GM19455 (cell line): ENCODE results near the gene GLRB.
"Not testable (repeated sequence)": the region's sequence is repeated elsewhere in the genome, so short reads cannot be mapped to it uniquely, and the experiment has no call there.

Source experiments
- ATAC-seq: cut with Tn5 transposase; IDR thresholded peaks from one replicate; pipeline ENCODE4 v1.9.1; 2021; ENCODE audit not compliant: unreplicated experiment

The GLRB gene

GRCh38 chr4:157075811-157076577 is at the start of gene GLRB:
TSS of gene GLRB (plus strand) at chr4:157076150. CDS start at chr4:157078025, 1,875 bp downstream.
- no peak for ATAC-seq

GRCh38 chr4:157035471-157035870 is 40.5 kb upstream of the GLRB start:
- no peak for ATAC-seq

GRCh38 chr4:157040405-157040804 is 35.5 kb upstream of the GLRB start:
- no peak for ATAC-seq

- no peak for ATAC-seq
Measured at GRCh38 chr4:157043131-157043530, 32.8 kb upstream of the GLRB start.

- no peak for ATAC-seq
Measured at GRCh38 chr4:157045507-157046127, 30.3 kb upstream of the GLRB start.

- ATAC-seq: no peak
Measured at GRCh38 chr4:157048248-157048647, 27.7 kb upstream of the GLRB start.

- no peak for ATAC-seq
Measured at GRCh38 chr4:157050561-157050960, 25.4 kb upstream of the GLRB start.

- no peak for ATAC-seq
Measured at GRCh38 chr4:157052429-157053040, 23.4 kb upstream of the GLRB start.

- no peak for ATAC-seq
Measured at GRCh38 chr4:157057218-157057617, 18.7 kb upstream of the GLRB start.

- not testable (repeated sequence) for ATAC-seq
Measured at GRCh38 chr4:157058899-157059298, 17.1 kb upstream of the GLRB start.

- ATAC-seq: no peak
Measured at GRCh38 chr4:157072002-157072401, 3.9 kb upstream of the GLRB start.

GRCh38 chr4:157075401-157075800 is 549 bp upstream of the GLRB start:
- no peak for ATAC-seq

- ATAC-seq: no peak
Measured at GRCh38 chr4:157076578-157076947, 613 bp downstream of the GLRB start.

- ATAC-seq: no peak
Measured at GRCh38 chr4:157079441-157079840, 3.5 kb downstream of the GLRB start.

- ATAC-seq: no peak
Measured at GRCh38 chr4:157080605-157081004, 4.7 kb downstream of the GLRB start.

- ATAC-seq: no peak
Measured at GRCh38 chr4:157095716-157096115, 19.8 kb downstream of the GLRB start.

- ATAC-seq: no peak
Measured at GRCh38 chr4:157096439-157096838, 20.5 kb downstream of the GLRB start.

- no peak for ATAC-seq
Measured at GRCh38 chr4:157099506-157099905, 23.6 kb downstream of the GLRB start.

- ATAC-seq: no peak
Measured at GRCh38 chr4:157104541-157104940, 28.6 kb downstream of the GLRB start.

GRCh38 chr4:157114671-157115070 is 38.7 kb downstream of the GLRB start:
- ATAC-seq: no peak

- ATAC-seq: no peak
Measured at GRCh38 chr4:157115613-157116335, 39.8 kb downstream of the GLRB start.

- no peak for ATAC-seq
Measured at GRCh38 chr4:157121401-157121800, 45.5 kb downstream of the GLRB start.
